HEK293T (cell line): ENCODE data around the gene EFHD2.
"Not testable (repeated sequence)": the region's sequence is repeated elsewhere in the genome, so short reads cannot be mapped to it uniquely, and the experiment has no call there.

ENCODE experiments used
- CTCF ChIA-PET: fragments of 350-600 bp; formaldehyde crosslinking; extraction: SDS; loops from one replicate; lab custom pipeline; 2021; ENCODE audit warnings: antibody characterized with exemption, inconsistent platforms; lab: Yijun Ruan, JAX
- POLR2A ChIA-PET: fragments of 350-600 bp; formaldehyde crosslinking; extraction: SDS; loops from one replicate; lab custom pipeline; 2020; ENCODE audit warnings: antibody characterized with exemption, inconsistent platforms; lab: Yijun Ruan, JAX
- DNase-seq: peaks from one replicate; pipeline ENCODE4 v3.0.0; 2012; ENCODE audit warnings: mixed read lengths; ENCODE audit errors: extremely low spot score
- ARNT ChIP-seq: fragments of 450-650 bp; IDR thresholded peaks from 2 replicates; pipeline ENCODE4 v1.6.1; 2017; ENCODE audit warnings: mild to moderate bottlenecking
- BHLHE40 ChIP-seq: fragments of 450-650 bp; IDR thresholded peaks from 2 replicates; pipeline ENCODE4 v1.6.1; 2016; ENCODE audit warnings: mild to moderate bottlenecking, moderate library complexity, borderline replicate concordance
- CTBP1 ChIP-seq: fragments of 450-650 bp; IDR thresholded peaks from 2 replicates; pipeline ENCODE4 v1.6.1; 2016; ENCODE audit warnings: borderline replicate concordance
- ELF4 ChIP-seq: fragments of 450-650 bp; IDR thresholded peaks from 2 replicates; pipeline ENCODE4 v1.6.1; 2017; ENCODE audit warnings: antibody characterized with exemption
- FOXA1 ChIP-seq: fragments of 450-650 bp; IDR thresholded peaks from 2 replicates; pipeline ENCODE4 v1.6.1; 2016; ENCODE audit warnings: mild to moderate bottlenecking
- FOXK2 ChIP-seq: fragments of 450-650 bp; IDR thresholded peaks from 2 replicates; pipeline ENCODE4 v1.6.1; 2016; ENCODE audit warnings: mild to moderate bottlenecking
- FOXM1 ChIP-seq: fragments of 450-650 bp; IDR thresholded peaks from 2 replicates; pipeline ENCODE4 v1.6.1; 2017; ENCODE audit warnings: mild to moderate bottlenecking, borderline replicate concordance
- HDGF ChIP-seq: fragments of 450-650 bp; IDR thresholded peaks from 2 replicates; pipeline ENCODE4 v1.6.1; 2017; ENCODE audit warnings: antibody characterized with exemption, borderline replicate concordance
- L3MBTL2 ChIP-seq: fragments of 450-650 bp; conservative IDR thresholded peaks from 2 replicates; pipeline ENCODE4 v1.6.1; 2016; ENCODE audit warnings: mild to moderate bottlenecking
- LEF1 ChIP-seq: fragments of 450-650 bp; IDR thresholded peaks from 2 replicates; pipeline ENCODE4 v1.6.1; 2017; ENCODE audit warnings: mild to moderate bottlenecking, borderline replicate concordance
- NFRKB ChIP-seq: fragments of 450-650 bp; IDR thresholded peaks from 2 replicates; pipeline ENCODE4 v1.6.1; 2016; ENCODE audit warnings: mild to moderate bottlenecking, moderate library complexity
- SP1 ChIP-seq: fragments of 450-650 bp; IDR thresholded peaks from 2 replicates; pipeline ENCODE4 v1.6.1; 2017
- SUZ12 ChIP-seq: fragments of 450-650 bp; IDR thresholded peaks from 2 replicates; pipeline ENCODE4 v1.6.1; 2016; ENCODE audit warnings: mild to moderate bottlenecking
- TARDBP ChIP-seq: fragments of 450-650 bp; IDR thresholded peaks from 2 replicates; pipeline ENCODE4 v1.6.1; 2016
- ZNF384 ChIP-seq: fragments of 450-650 bp; IDR thresholded peaks from 2 replicates; pipeline ENCODE4 v1.6.1; 2016
- TF ChIP-seq, protein P1 (sequence below): fragments of 450-650 bp; IDR thresholded peaks from 2 replicates; pipeline ENCODE4 v1.6.1; 2016

The EFHD2 gene

DNA sequence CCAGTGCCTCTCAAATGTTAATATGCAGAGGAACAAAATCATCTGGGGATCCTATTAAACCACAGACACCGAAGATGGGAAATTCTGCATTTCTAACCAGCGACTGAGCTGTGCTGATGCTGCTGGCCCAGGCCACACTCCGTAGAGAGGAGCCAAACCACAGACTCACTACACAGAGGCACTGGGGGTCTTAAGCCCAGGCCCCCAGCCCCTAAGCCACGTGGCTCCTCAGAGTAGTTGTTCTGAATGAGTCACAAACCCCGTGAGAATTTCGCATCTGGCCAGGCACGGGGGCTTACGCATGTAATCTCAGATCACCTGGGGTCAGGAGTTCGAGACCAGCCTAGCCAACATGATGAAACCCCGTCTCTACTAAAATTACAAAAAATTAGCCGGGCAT, 44.0 kb downstream of the EFHD2 start:
- no peak for DNase-seq
- ChIA-PET POLR2A (no interaction called here), CTCF (no interaction called here)
- TF ChIP-seq ZNF384 (no peak), CTBP1 (no peak), SUZ12 (no peak), FOXM1 (no peak), BHLHE40 (no peak)

DNA sequence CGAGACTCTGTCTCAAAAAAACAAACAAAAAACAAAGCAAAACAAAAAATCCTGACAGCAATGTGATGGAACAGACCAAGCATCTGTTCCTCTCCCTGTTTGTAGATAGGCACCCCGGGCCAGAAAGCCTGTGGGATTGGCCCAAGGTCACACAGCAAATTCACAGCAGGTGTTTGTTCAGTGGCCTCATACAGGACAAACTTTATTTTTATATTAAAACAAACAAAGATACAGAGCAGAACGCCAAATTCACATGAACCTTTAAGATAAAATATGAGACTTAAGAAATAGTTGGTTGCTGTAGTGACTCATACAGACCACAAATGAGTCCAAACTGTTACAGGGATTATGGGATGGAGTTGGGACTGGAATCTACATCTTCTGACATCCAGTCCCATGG, 44.6 kb downstream of the EFHD2 start:
- POLR2A ChIA-PET: no interaction called here
- DNase-seq: no peak
- CTCF ChIA-PET: no interaction called here
- TF ChIP-seq SP1: no peak
- TF ChIP-seq FOXA1: no peak

DNA sequence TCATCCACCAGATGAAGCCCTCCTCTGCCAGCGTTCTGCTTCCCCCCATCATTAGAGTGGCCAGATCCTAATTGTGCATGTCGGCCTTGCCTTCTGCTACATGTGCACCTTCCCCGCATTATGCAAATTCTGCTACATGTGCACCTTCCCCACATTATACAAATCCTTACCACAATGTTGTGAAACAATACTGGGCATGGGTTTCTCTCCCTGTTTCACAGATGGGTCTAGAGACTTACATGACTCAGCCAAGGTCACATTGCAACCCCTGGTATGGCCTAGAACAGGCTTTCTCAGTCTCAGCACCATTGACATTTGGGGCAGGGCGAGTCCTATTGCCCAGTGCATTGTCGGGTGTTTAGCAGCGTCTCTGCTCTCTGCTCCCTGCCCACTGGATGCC, 45.8 kb downstream of the EFHD2 start:
- ChIA-PET CTCF (interaction anchor here (0.7 kb wide), 1 partner anchor 421 kb away, joined by 3 read pairs; no protein-coding TSS in a partner anchor), POLR2A (no interaction called here)
- no peak for DNase-seq
- no peak for TF ChIP-seq LEF1
- TF ChIP-seq L3MBTL2: no peak
- no peak for TF ChIP-seq HDGF
- no peak for TF ChIP-seq BHLHE40
- TF ChIP-seq ARNT: no peak
- TF ChIP-seq, protein P1, sequence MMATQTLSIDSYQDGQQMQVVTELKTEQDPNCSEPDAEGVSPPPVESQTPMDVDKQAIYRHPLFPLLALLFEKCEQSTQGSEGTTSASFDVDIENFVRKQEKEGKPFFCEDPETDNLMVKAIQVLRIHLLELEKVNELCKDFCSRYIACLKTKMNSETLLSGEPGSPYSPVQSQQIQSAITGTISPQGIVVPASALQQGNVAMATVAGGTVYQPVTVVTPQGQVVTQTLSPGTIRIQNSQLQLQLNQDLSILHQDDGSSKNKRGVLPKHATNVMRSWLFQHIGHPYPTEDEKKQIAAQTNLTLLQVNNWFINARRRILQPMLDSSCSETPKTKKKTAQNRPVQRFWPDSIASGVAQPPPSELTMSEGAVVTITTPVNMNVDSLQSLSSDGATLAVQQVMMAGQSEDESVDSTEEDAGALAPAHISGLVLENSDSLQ: no peak
- TF ChIP-seq SUZ12: no peak
- TF ChIP-seq CTBP1: no peak
- TF ChIP-seq FOXA1: no peak

DNA sequence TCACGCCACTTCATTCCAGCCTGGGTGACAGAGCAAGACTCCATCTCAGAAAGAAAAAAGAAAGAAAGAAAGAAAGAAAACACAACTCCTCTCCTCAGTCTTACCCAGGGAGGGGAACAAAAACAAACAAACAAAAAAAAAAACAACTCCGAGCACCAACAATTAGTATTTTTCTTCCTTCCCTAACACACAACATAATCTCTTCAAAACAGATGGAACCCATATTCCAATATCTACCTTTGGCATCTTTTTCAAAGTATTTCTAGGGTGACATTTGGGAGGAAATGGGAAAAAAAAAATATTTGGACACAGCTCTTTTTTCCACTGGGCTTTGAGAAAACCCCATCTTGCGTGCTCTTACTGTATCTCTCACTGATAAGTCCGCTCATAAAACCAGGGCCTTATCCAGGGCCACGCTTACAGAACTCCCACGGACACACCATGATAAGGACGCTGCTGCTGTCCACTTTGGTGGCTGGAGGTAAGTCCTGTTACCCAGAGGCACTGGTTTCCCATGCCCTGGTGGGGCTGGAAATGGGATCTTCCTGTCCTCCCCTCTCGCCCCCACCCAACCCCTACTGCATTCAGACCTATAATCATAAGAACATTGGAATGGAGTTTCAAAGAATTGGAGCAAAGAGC, 46.7 kb downstream of the EFHD2 start, which contains the start of gene CELA2A:
CELA2A (plus strand) TSS at position 420 of the 642 bp plus-strand sequence; CDS start at position 442, 22 bp downstream.
- no peak for DNase-seq
- TF ChIP-seq L3MBTL2 (no peak), ELF4 (no peak)
- ChIA-PET POLR2A (no interaction called here), CTCF (no interaction called here)

DNA sequence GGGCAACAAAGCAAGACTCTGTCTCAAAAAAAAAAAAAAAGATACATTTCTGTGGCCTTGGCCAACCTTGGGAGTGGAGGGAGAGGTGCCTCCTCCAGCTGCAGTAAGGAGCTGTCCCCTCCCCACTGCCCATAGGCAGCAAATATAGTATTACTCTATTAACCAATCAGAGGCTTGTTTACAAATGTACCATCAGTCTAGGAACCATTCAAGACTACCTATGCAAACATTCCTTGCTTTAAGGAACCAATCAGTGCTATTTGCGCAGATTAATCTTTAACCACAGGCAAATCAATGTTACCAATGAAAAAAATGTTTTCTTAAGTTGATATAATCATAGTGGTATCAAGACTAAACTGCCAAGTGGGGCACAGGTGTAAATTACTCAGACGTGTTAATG, 47.9 kb downstream of the EFHD2 start:
- no peak for TF ChIP-seq LEF1
- TF ChIP-seq L3MBTL2: no peak
- TF ChIP-seq ARNT: no peak
- TF ChIP-seq, protein P1: no peak
- TF ChIP-seq FOXK2: no peak
- TF ChIP-seq ELF4: no peak
- TF ChIP-seq FOXM1: no peak
- TF ChIP-seq SUZ12: no peak
- no peak for DNase-seq
- CTCF ChIA-PET: no interaction called here
- POLR2A ChIA-PET: no interaction called here

DNA sequence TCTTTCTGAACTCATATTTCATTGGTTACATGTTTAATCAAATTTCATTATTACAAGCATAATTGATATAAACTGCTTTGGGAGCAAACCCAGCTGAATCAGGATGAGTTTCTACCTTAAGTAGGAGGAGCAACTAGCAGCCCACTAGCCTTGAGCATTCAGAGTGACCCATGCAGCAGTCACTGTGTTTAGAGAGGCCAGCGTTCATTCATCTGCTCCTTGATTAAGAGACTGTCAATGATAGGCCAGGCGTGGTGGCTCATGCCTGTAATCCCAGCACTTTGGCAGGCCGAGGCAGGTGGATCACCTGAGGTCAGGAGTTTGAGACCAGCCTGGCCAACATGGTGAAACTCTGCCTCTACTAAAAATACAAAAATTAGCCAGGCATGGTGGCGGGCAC, 48.7 kb downstream of the EFHD2 start:
- CTCF ChIA-PET: interaction anchor here (0.6 kb wide), 1 partner anchor 135 kb away, joined by 3 read pairs; no protein-coding TSS in a partner anchor

DNA sequence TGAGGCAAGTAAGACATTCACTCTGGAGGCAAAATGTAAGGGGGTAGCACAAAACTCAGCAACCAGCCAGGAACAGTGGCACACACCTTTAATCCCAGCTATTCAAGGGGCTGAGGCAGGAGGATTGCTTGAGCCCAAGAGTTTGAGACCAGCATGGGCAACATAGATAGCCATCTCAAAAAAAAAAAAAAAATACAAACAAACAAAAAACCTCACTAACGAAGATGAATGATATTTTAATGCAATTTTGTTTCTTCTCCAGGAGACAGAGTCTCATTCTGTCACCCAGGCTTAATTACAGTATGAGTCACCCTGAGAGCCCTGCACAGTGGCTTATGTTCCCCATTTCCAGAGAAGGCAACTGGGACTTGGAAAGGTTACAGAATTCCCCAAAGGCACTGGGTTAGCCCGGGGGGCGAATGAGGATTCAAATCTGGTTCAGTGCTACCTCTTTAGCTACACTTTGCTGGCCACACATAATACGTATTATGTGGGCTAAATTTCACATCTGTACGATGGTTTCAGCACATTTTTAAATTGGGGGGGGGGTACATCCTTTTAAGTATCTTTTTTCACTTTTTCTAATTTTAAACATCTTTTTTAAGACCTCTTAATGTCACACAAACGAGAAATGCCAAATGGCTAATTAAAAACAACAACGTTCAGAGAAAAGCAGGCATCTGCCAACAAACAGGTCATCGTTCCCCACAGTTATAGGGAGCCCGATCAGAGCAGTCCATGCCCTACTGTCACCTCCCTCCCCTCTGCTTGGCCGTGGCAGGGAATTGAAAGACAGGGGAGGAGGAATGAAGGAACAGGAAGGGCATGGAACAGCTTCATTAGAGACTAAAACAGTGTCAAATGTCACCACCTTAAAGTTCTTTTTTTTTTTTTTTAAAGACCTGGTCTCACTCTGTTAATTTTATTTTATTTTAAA, 50.4 kb downstream of the EFHD2 start:
- TF ChIP-seq ARNT (no peak), L3MBTL2 (no peak), NFRKB (no peak), BHLHE40 (no peak), ZNF384 (peak; percentile 45; the same call in 1 of the 2 replicates), LEF1 (no peak), ELF4 (no peak), SUZ12 (no peak), HDGF (no peak), FOXA1 (no peak), FOXK2 (no peak), TARDBP (no peak)
- TF ChIP-seq, protein P1: 0 out of 2 replicates have a peak, but pooled peaks have one; percentile 7
- no peak for DNase-seq
- CTCF ChIA-PET: interaction anchor here (1.5 kb wide), 1 partner anchor 137 kb away, joined by 3 read pairs; no protein-coding TSS in a partner anchor
- POLR2A ChIA-PET: no interaction called here

More for the DNA sequence above, 48.7 kb downstream of the EFHD2 start:
- DNase-seq, POLR2A ChIA-PET: not testable (repeated sequence)
